PC-3 (cell line): ENCODE results near the gene RSF1. TPM values are rescaled to one million over a fixed set of nuclear protein-coding genes. Genes with fewer than 3 reads are reported as not detected.
"Not testable (repeated sequence)": the region's sequence is repeated elsewhere in the genome, so short reads cannot be mapped to it uniquely, and the experiment has no call there.

Experiments used
- ATAC-seq: fragments of 200-7000 bp; cut with Tn5 transposase; 2 replicates; pipeline ENCODE4 v1.9.1; 2020; ENCODE audit warnings: mild to moderate bottlenecking, moderate library complexity
- BruUV-seq: library from RNA; stranded (reverse); fragments of 400-500 nt; replicated peaks from 2 replicates; lab custom pipeline; 2021; lab: Mats Ljungman, UMichigan
- CTCF ChIA-PET: fragments of 300-600 bp; sonication (Branson Sonifier 250); formaldehyde crosslinking; loops from one replicate; lab custom pipeline; 2022; ENCODE audit warnings: antibody characterized with exemption; lab: Charles Lee
- POLR2A ChIA-PET: fragments of 300-600 bp; sonication (Branson Sonifier 250); formaldehyde crosslinking; loops from one replicate; lab custom pipeline; 2022; ENCODE audit warnings: antibody characterized with exemption; ENCODE audit not compliant: unreplicated experiment; lab: Charles Lee
- DNase-seq: peaks from one replicate; pipeline ENCODE4 v3.0.0-alpha.2; 2015
- H2AFZ ChIP-seq: fragments of 300-600 bp; sonication (generic); 2 replicates; pipeline ENCODE4 v1.6.0; 2016; ENCODE audit warnings: antibody characterized with exemption, low read length
- H3F3A ChIP-seq: fragments of 300-600 bp; sonication (generic); one replicate; pipeline ENCODE4 v1.6.0; 2017; ENCODE audit warnings: antibody characterized with exemption, low read length, control low read depth, mild to moderate bottlenecking; ENCODE audit not compliant: unreplicated experiment
- H3K27ac ChIP-seq: fragments of 300-600 bp; sonication (generic); 2 replicates; pipeline ENCODE4 v1.5.1; 2016; ENCODE audit warnings: mild to moderate bottlenecking, low read length
- H3K27me3 ChIP-seq: fragments of 300-600 bp; sonication (generic); 2 replicates; pipeline ENCODE4 v1.6.1; 2016; ENCODE audit warnings: low read length, mixed read lengths
- H3K36me3 ChIP-seq: fragments of 300-600 bp; sonication (generic); 2 replicates; pipeline ENCODE4 v1.6.1; 2016; ENCODE audit warnings: low read depth, mixed run types, low read length, mixed read lengths
- H3K4me1 ChIP-seq: fragments of 300-600 bp; sonication (generic); 2 replicates; pipeline ENCODE4 v1.5.1; 2016; ENCODE audit warnings: low read length; ENCODE audit not compliant: insufficient read depth
- H3K4me2 ChIP-seq: fragments of 300-600 bp; sonication (generic); 2 replicates; pipeline ENCODE4 v1.6.0; 2016; ENCODE audit warnings: low read length
- H3K4me3 ChIP-seq: fragments of 300-600 bp; sonication (generic); 2 replicates; pipeline ENCODE4 v1.5.1; 2016; ENCODE audit warnings: mild to moderate bottlenecking, low read length, mixed read lengths
- H3K79me2 ChIP-seq: fragments of 300-600 bp; sonication (generic); 2 replicates; pipeline ENCODE4 v1.6.1; 2017; ENCODE audit warnings: low read length, mixed read lengths
- H3K9ac ChIP-seq: fragments of 300-600 bp; sonication (generic); 2 replicates; pipeline ENCODE4 v1.6.0; 2016; ENCODE audit warnings: mild to moderate bottlenecking, low read length
- H3K9me2 ChIP-seq: fragments of 300-600 bp; sonication (generic); replicated peaks from 2 replicates; pipeline ENCODE4 v1.6.1; 2016; ENCODE audit warnings: mixed run types, low read length, mixed read lengths
- H3K9me3 ChIP-seq: fragments of 300-600 bp; sonication (generic); 2 replicates; pipeline ENCODE4 v1.6.1; 2016; ENCODE audit warnings: low read length, mixed read lengths
- H4K20me1 ChIP-seq: fragments of 300-600 bp; sonication (generic); 2 replicates; pipeline ENCODE4 v1.6.1; 2016; ENCODE audit warnings: low read length, mixed read lengths
- EZH2 ChIP-seq: fragments of 300-600 bp; sonication (generic); IDR thresholded peaks from one replicate; pipeline ENCODE4 v1.6.1; 2017; ENCODE audit warnings: antibody characterized with exemption, mild to moderate bottlenecking, low read length; ENCODE audit not compliant: unreplicated experiment
- EZH2phosphoT487 ChIP-seq: fragments of 300-600 bp; sonication (generic); IDR thresholded peaks from 2 replicates; pipeline ENCODE4 v1.6.1; 2018; ENCODE audit warnings: mild to moderate bottlenecking, antibody characterized with exemption, low read length, borderline replicate concordance
- intact Hi-C: fragments of 100-400 bp; cut with micrococcal nuclease; formaldehyde crosslinking; loops from 2 replicates; pipeline ENCODE4 v1.9.0; 2023
- total RNA-seq: library from RNA; depleted of rRNA; stranded (reverse); fragments of >200 nt; gene quantifications from 2 replicates; pipeline ENCODE4 v1.2.3, GENCODE V29; 2014
- TF ChIP-seq, protein P1 (sequence below): fragments of 300-600 bp; sonication (generic); conservative IDR thresholded peaks from 2 replicates; pipeline ENCODE4 v1.5.1; 2017; ENCODE audit warnings: antibody characterized with exemption, low read depth, mild to moderate bottlenecking, low read length

Gene RSF1
- total RNA-seq, 1 experiment from 2014 or later, result 30.0 TPM

DNA sequence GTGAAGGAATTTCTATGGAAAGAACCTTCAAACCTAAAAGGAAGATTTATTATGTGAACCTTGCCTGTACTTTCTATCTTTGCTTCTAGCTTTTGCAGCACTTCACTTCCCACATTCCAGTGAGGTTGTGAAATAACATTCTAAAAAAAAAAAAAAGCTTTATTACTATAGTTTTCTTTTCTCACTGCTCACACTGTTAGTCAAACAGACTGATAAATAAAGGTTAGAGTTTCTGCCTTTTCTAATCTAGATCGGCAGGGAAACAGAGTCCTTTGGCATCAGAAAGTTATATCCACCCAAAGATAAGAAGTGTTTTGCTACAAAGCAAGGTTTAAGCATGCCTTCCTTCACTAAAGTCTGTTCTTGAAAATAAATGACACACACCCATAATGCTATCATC, 3.3 kb upstream of the RSF1 start:
- no peak for DNase-seq
- Histone ChIP-seq H3K36me3 (no peaks in the 10 kb centered on the region), H2AFZ (no peak overlapping the region), H3K9ac (no peak overlapping the region), H3K79me2 (peaks cover 17% of the 10 kb centered on the region), H3K27ac (no peak overlapping the region), H3K4me3 (no peak overlapping the region), H4K20me1 (no peaks in the 10 kb centered on the region), H3K9me3 (no peaks in the 10 kb centered on the region), H3F3A (no peaks in the 10 kb centered on the region), H3K9me2 (no peaks in the 10 kb centered on the region), H3K4me1 (peaks cover 7% of the 10 kb centered on the region; the same call in 1 of the 2 replicates), H3K27me3 (no peaks in the 10 kb centered on the region), H3K4me2 (no peak overlapping the region)
- no TSS peak for BruUV-seq
- intact Hi-C loops, result no loop called here
- ChIA-PET POLR2A (no interaction called here), CTCF (interaction anchor here (0.9 kb wide), 1 partner anchor 47 kb away, joined by 3 read pairs; no protein-coding TSS in a partner anchor)
- ATAC-seq, result no peak
- TF ChIP-seq, protein P1, sequence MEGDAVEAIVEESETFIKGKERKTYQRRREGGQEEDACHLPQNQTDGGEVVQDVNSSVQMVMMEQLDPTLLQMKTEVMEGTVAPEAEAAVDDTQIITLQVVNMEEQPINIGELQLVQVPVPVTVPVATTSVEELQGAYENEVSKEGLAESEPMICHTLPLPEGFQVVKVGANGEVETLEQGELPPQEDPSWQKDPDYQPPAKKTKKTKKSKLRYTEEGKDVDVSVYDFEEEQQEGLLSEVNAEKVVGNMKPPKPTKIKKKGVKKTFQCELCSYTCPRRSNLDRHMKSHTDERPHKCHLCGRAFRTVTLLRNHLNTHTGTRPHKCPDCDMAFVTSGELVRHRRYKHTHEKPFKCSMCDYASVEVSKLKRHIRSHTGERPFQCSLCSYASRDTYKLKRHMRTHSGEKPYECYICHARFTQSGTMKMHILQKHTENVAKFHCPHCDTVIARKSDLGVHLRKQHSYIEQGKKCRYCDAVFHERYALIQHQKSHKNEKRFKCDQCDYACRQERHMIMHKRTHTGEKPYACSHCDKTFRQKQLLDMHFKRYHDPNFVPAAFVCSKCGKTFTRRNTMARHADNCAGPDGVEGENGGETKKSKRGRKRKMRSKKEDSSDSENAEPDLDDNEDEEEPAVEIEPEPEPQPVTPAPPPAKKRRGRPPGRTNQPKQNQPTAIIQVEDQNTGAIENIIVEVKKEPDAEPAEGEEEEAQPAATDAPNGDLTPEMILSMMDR, result no peak
- TF ChIP-seq EZH2phosphoT487, result no peak
- TF ChIP-seq EZH2, result no peak

DNA sequence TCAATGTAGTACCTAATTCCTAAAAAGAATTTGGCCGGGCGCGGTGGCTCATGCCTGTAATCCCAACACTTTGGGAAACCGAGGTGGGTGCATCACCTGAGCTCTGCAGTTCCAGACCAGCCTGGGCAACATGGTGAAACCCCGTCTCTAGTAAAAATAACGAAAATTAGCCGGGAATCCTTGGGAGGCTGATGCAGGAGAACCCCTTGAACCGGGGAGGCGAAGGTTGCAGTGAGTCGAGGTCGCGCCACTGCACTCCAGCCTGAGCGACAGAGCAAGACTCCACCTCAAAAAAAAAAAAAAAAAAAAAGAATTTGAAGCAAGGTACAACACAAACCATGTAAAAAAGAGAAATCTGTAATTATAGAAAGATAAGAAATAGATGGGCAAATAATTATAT, 1.6 kb upstream of the RSF1 start:
- H3K27ac ChIP-seq, H3K27me3 ChIP-seq, DNase-seq, BruUV-seq, ATAC-seq, H3F3A ChIP-seq, intact Hi-C loops, H3K9me2 ChIP-seq, POLR2A ChIA-PET, H3K9me3 ChIP-seq, H4K20me1 ChIP-seq, H3K36me3 ChIP-seq: not testable (repeated sequence)
- CTCF ChIA-PET, result interaction anchor here (0.5 kb wide), 1 partner anchor 224 kb away, joined by 3 read pairs; no protein-coding TSS in a partner anchor
- H3K4me3 ChIP-seq, result peak overlapping the region; percentile 97
- H3K4me2 ChIP-seq, result peak overlapping the region; percentile 84
- peaks cover 17% of the 10 kb centered on the region; the same call in 1 of the 2 replicates for H3K4me1 ChIP-seq
- peak overlapping the region; percentile 86; the same call in 1 of the 2 replicates for H2AFZ ChIP-seq
- H3K9ac ChIP-seq, result peak overlapping the region; percentile 61; the same call in 1 of the 2 replicates
- H3K79me2 ChIP-seq, result peaks cover 34% of the 10 kb centered on the region

DNA sequence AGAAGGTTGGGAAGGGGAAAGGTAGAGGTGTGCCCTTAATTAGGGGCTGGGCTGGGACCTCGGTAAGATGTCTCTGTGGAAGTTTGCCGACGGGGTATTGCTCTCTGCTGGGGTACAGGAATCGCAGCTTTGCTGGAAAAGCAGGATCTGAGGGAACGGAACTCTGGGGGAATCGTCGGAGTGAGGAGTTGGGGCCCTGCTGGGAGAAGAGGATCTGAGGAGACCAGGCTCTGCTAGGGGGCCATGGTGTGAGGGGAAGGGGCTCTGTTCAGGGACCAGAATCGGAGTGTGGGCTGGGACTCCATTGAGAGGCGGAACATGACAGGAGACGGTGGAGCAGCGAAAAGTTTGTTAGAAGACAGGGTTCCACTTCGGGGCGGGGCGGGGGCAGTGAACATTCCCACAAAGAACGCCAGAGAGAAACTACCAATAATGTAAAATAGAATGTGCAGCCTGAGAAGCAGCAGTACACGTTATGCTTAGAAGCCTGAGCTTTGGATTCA, 878 bp upstream of the RSF1 start:
- Histone ChIP-seq H3K27ac (no peak overlapping the region), H2AFZ (peak overlapping the region; percentile 86), H3F3A (no peaks in the 10 kb centered on the region), H3K79me2 (peaks cover 41% of the 10 kb centered on the region), H3K9ac (peak overlapping the region; percentile 61), H3K27me3 (no peaks in the 10 kb centered on the region), H3K4me1 (peaks cover 17% of the 10 kb centered on the region; the same call in 1 of the 2 replicates), H3K4me2 (peak overlapping the region; percentile 84), H3K4me3 (peak overlapping the region; percentile 97), H3K9me2 (no peaks in the 10 kb centered on the region), H4K20me1 (peaks cover 9% of the 10 kb centered on the region), H3K9me3 (no peaks in the 10 kb centered on the region), H3K36me3 (no peaks in the 10 kb centered on the region)
- peak; percentile 12 for ATAC-seq
- ChIA-PET POLR2A (no interaction called here), CTCF (interaction anchor here (0.5 kb wide), 1 partner anchor 225 kb away, joined by 3 read pairs; no protein-coding TSS in a partner anchor)
- peak; percentile 31 for DNase-seq
- no TSS peak for BruUV-seq
- TF ChIP-seq, protein P1, result no peak
- TF ChIP-seq EZH2 (no peak), EZH2phosphoT487 (no peak)
- intact Hi-C loops, result loop anchor here (1.0 kb wide), 1 partner anchor 184 kb away; the partner anchor contains the start of gene CLNS1A
